ENCODE data around the gene PCSK6. TPM values are rescaled to one million over a fixed set of nuclear protein-coding genes. Genes with fewer than 3 reads are reported as not detected.

PCSK6 gene
- total RNA-seq, 1 donor from 2014 or later = 3.8 TPM

- H3K9me3 Mint-ChIP-seq (ENCODE audit: unreplicated experiment) = peaks cover 8% of the 10 kb centered on the region
- H3K4me3 Mint-ChIP-seq (ENCODE audit: unreplicated experiment) = no peak overlapping the region
- TF ChIP-seq CTCF (IDR thresholded peaks at IDR 0.05; ENCODE audit: partially characterized antibody, unreplicated experiment) = no peak
- no peaks in the 10 kb centered on the region for H3K4me1 Mint-ChIP-seq (ENCODE audit: low read depth, unreplicated experiment)
- H3K27ac Mint-ChIP-seq (ENCODE audit: unreplicated experiment) = no peak overlapping the region
- no peak for DNase-seq
- peaks cover 10% of the 10 kb centered on the region for H3K36me3 Mint-ChIP-seq (ENCODE audit: unreplicated experiment)
- H3K27me3 Mint-ChIP-seq (ENCODE audit: unreplicated experiment) = peaks cover 4% of the 10 kb centered on the region
These were observed 30.9 kb upstream of the PCSK6 start for GRCh38 chr15:101520395-101520794.

GRCh38 chr15:101517504-101517903 is 28.0 kb upstream of the PCSK6 start:
- H3K36me3 Mint-ChIP-seq (ENCODE audit: unreplicated experiment) = peaks cover 15% of the 10 kb centered on the region
- no peak for TF ChIP-seq CTCF (IDR thresholded peaks at IDR 0.05; ENCODE audit: partially characterized antibody, unreplicated experiment)
- no peaks in the 10 kb centered on the region for H3K4me1 Mint-ChIP-seq (ENCODE audit: low read depth, unreplicated experiment)
- no peak for DNase-seq
- no peak overlapping the region for H3K27ac Mint-ChIP-seq (ENCODE audit: unreplicated experiment)
- H3K9me3 Mint-ChIP-seq (ENCODE audit: unreplicated experiment) = peaks cover 8% of the 10 kb centered on the region
- no peak overlapping the region for H3K4me3 Mint-ChIP-seq (ENCODE audit: unreplicated experiment)
- H3K27me3 Mint-ChIP-seq (ENCODE audit: unreplicated experiment) = peaks cover 1% of the 10 kb centered on the region

- H3K4me3 Mint-ChIP-seq (ENCODE audit: unreplicated experiment) = no peak overlapping the region
These were observed 24.8 kb upstream of the PCSK6 start for GRCh38 chr15:101514318-101514717.

GRCh38 chr15:101511717-101512116 is 22.2 kb upstream of the PCSK6 start:
- H3K4me1 Mint-ChIP-seq (ENCODE audit: low read depth, unreplicated experiment) = no peaks in the 10 kb centered on the region
- H3K9me3 Mint-ChIP-seq (ENCODE audit: unreplicated experiment) = peaks cover 6% of the 10 kb centered on the region
- H3K27ac Mint-ChIP-seq (ENCODE audit: unreplicated experiment) = no peak overlapping the region
- peaks cover 5% of the 10 kb centered on the region for H3K36me3 Mint-ChIP-seq (ENCODE audit: unreplicated experiment)
- DNase-seq = no peak
- H3K27me3 Mint-ChIP-seq (ENCODE audit: unreplicated experiment) = peaks cover 2% of the 10 kb centered on the region
- TF ChIP-seq CTCF (IDR thresholded peaks at IDR 0.05; ENCODE audit: partially characterized antibody, unreplicated experiment) = no peak
- no peak overlapping the region for H3K4me3 Mint-ChIP-seq (ENCODE audit: unreplicated experiment)

More at GRCh38 chr15:101514318-101514717, 24.8 kb upstream of the PCSK6 start:
- H3K36me3 Mint-ChIP-seq (ENCODE audit: unreplicated experiment) = peaks cover 15% of the 10 kb centered on the region
- peaks cover 8% of the 10 kb centered on the region for H3K9me3 Mint-ChIP-seq (ENCODE audit: unreplicated experiment)
- no peaks in the 10 kb centered on the region for H3K4me1 Mint-ChIP-seq (ENCODE audit: low read depth, unreplicated experiment)
- no peak for DNase-seq
- no peak for TF ChIP-seq CTCF (IDR thresholded peaks at IDR 0.05; ENCODE audit: partially characterized antibody, unreplicated experiment)
- H3K27me3 Mint-ChIP-seq (ENCODE audit: unreplicated experiment) = peaks cover 1% of the 10 kb centered on the region
- no peak overlapping the region for H3K27ac Mint-ChIP-seq (ENCODE audit: unreplicated experiment)

GRCh38 chr15:101510212-101511197 is 21.0 kb upstream of the PCSK6 start:
- Mint-ChIP-seq H3K27me3 (ENCODE audit: unreplicated experiment) (peaks cover 2% of the 10 kb centered on the region), H3K4me1 (ENCODE audit: low read depth, unreplicated experiment) (peaks cover 2% of the 10 kb centered on the region), H3K36me3 (ENCODE audit: unreplicated experiment) (peaks cover 5% of the 10 kb centered on the region), H3K9me3 (ENCODE audit: unreplicated experiment) (peaks cover 3% of the 10 kb centered on the region), H3K27ac (ENCODE audit: unreplicated experiment) (no peak overlapping the region), H3K4me3 (ENCODE audit: unreplicated experiment) (no peak overlapping the region)
- TF ChIP-seq CTCF (IDR thresholded peaks at IDR 0.05; ENCODE audit: partially characterized antibody, unreplicated experiment) = no peak
- no peak for DNase-seq

Measured in glutamatergic neuron (in vitro differentiated cells).